ENCODE results near the gene CHAC1. TPM values are rescaled to one million over a fixed set of nuclear protein-coding genes. Genes with fewer than 3 reads are reported as not detected.
A peak's percentile ranks its signal among the peaks of the same experiment; 100 is the strongest.

Gene CHAC1, protein sequence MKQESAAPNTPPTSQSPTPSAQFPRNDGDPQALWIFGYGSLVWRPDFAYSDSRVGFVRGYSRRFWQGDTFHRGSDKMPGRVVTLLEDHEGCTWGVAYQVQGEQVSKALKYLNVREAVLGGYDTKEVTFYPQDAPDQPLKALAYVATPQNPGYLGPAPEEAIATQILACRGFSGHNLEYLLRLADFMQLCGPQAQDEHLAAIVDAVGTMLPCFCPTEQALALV
- 24.7 and 59.8 TPM in 2 replicates for total RNA-seq

GRCh38 chr15:40952901-40953712, at the start of gene CHAC1:
Gene CHAC1, plus strand, starts transcription at chr15:40953471. Its CDS starts 113 bp downstream, at chr15:40953584.
- FAIRE-seq (no peak), DNase-seq (ENCODE audit: low read depth) (peak; percentile 92)
- Histone ChIP-seq H3K4me3 (ENCODE audit: low read depth, low read length) (peak within 1 kb of the TSS; percentile 96), H3K36me3 (ENCODE audit: control insufficient read depth, insufficient read depth, low read length) (peaks cover 20% of the 10 kb centered on the region), H3K27me3 (ENCODE audit: control insufficient read depth, insufficient read depth, low read length) (no peaks in the 10 kb centered on the region)
- TF ChIP-seq, protein P1, sequence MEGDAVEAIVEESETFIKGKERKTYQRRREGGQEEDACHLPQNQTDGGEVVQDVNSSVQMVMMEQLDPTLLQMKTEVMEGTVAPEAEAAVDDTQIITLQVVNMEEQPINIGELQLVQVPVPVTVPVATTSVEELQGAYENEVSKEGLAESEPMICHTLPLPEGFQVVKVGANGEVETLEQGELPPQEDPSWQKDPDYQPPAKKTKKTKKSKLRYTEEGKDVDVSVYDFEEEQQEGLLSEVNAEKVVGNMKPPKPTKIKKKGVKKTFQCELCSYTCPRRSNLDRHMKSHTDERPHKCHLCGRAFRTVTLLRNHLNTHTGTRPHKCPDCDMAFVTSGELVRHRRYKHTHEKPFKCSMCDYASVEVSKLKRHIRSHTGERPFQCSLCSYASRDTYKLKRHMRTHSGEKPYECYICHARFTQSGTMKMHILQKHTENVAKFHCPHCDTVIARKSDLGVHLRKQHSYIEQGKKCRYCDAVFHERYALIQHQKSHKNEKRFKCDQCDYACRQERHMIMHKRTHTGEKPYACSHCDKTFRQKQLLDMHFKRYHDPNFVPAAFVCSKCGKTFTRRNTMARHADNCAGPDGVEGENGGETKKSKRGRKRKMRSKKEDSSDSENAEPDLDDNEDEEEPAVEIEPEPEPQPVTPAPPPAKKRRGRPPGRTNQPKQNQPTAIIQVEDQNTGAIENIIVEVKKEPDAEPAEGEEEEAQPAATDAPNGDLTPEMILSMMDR (IDR thresholded peaks at IDR 0.05; ENCODE audit: insufficient read depth, low read length, severe bottlenecking) = no peak

- H3K27me3 ChIP-seq (ENCODE audit: control insufficient read depth, insufficient read depth, low read length) = no peaks in the 10 kb centered on the region
- H3K36me3 ChIP-seq (ENCODE audit: control insufficient read depth, insufficient read depth, low read length) = peaks cover 21% of the 10 kb centered on the region
- DNase-seq (ENCODE audit: low read depth) (no peak), FAIRE-seq (peak; percentile 13)
- H3K4me3 ChIP-seq (ENCODE audit: low read depth, low read length) = no peak overlapping the region
- TF ChIP-seq, protein P1 (IDR thresholded peaks at IDR 0.05; ENCODE audit: insufficient read depth, low read length, severe bottlenecking) = no peak
These were observed 48.6 kb upstream of the CHAC1 start for GRCh38 chr15:40904552-40905201.

- DNase-seq (ENCODE audit: low read depth) = peak; percentile 63
- FAIRE-seq = no peak
These were observed 46.9 kb upstream of the CHAC1 start for GRCh38 chr15:40906091-40906990.

GRCh38 chr15:40906991-40907802, 46.1 kb upstream of the CHAC1 start:
- Histone ChIP-seq H3K27me3 (ENCODE audit: control insufficient read depth, insufficient read depth, low read length) (no peaks in the 10 kb centered on the region), H3K36me3 (ENCODE audit: control insufficient read depth, insufficient read depth, low read length) (peaks cover 9% of the 10 kb centered on the region), H3K4me3 (ENCODE audit: low read depth, low read length) (no peak overlapping the region)
- TF ChIP-seq, protein P1 (IDR thresholded peaks at IDR 0.05; ENCODE audit: insufficient read depth, low read length, severe bottlenecking) = no peak
- FAIRE-seq (no peak), DNase-seq (ENCODE audit: low read depth) (no peak)

More at GRCh38 chr15:40906091-40906990, 46.9 kb upstream of the CHAC1 start:
- no peaks in the 10 kb centered on the region for H3K27me3 ChIP-seq (ENCODE audit: control insufficient read depth, insufficient read depth, low read length)
- TF ChIP-seq, protein P1 (IDR thresholded peaks at IDR 0.05; ENCODE audit: insufficient read depth, low read length, severe bottlenecking) = peak; percentile 82
- H3K4me3 ChIP-seq (ENCODE audit: low read depth, low read length) = peak overlapping the region; percentile 8
- H3K36me3 ChIP-seq (ENCODE audit: control insufficient read depth, insufficient read depth, low read length) = peaks cover 9% of the 10 kb centered on the region
